GM23248 (cell line): Measurements from ENCODE around the gene B4GALT6.

ENCODE experiments used
- EZH2 ChIP-seq: fragments of 200-600 bp; sonication (generic); IDR thresholded peaks from 2 replicates; pipeline ENCODE4 v1.6.1; 2018; ENCODE audit warnings: antibody characterized with exemption, mild to moderate bottlenecking; ENCODE audit not compliant: insufficient read depth, poor library complexity, severe bottlenecking
- EZH2phosphoT487 ChIP-seq: fragments of 200-600 bp; sonication (generic); IDR thresholded peaks from 2 replicates; pipeline ENCODE4 v1.6.1; 2018; ENCODE audit warnings: antibody characterized with exemption, moderate library complexity, mild to moderate bottlenecking, low read depth; ENCODE audit not compliant: insufficient read depth

- TF ChIP-seq EZH2 = no peak
- TF ChIP-seq EZH2phosphoT487 = no peak
These were observed 39.0 kb downstream of the B4GALT6 start for GRCh38 chr18:31645411-31645810.
